Sigmoid colon (tissue), 7 donors: Measurements from ENCODE around the gene PPID. TPM values are rescaled to one million over a fixed set of nuclear protein-coding genes. Genes with fewer than 3 reads are reported as not detected.
"Not testable (repeated sequence)": the region's sequence is repeated elsewhere in the genome, so short reads cannot be mapped to it uniquely, and the experiment has no call there.

Experiments used
- DNase-seq: peaks from one replicate; pipeline ENCODE4 v3.0.0-alpha.2; 2019
- H3K27ac ChIP-seq, 4 donors: fragments of 200-600 bp; sonication (generic); one replicate each; pipeline ENCODE4 v1.5.1; 2016 to 2019; ENCODE audit warnings: mild to moderate bottlenecking in 1 of 4
- H3K27me3 ChIP-seq, 3 donors: fragments of 200-600 bp; sonication (generic); one replicate each; pipeline ENCODE4 v1.5.1; 2019; ENCODE audit warnings: mild to moderate bottlenecking in 1 of 3
- H3K36me3 ChIP-seq, 4 donors: fragments of 200-600 bp; sonication (generic); one replicate each; pipeline ENCODE4 v1.5.1; 2016 to 2019
- H3K4me1 ChIP-seq, 4 donors: fragments of 200-600 bp; sonication (generic); one replicate each; pipeline ENCODE4 v1.5.1; 2017 to 2019
- H3K4me3 ChIP-seq, 4 donors: fragments of 200-600 bp; sonication (generic); one replicate each; pipeline ENCODE4 v1.5.1; 2017 to 2019; ENCODE audit warnings: mild to moderate bottlenecking in 2 of 4, moderate library complexity in 1 of 4
- H3K9me3 ChIP-seq, 4 donors: fragments of 200-600 bp in 3 of 4; sonication (generic) in 3 of 4; one replicate each; pipeline versions ENCODE4 v1.5.1 to v1.6.1; 2013 to 2019
- EP300 ChIP-seq, 4 donors: sonication (generic); formaldehyde crosslinking; IDR thresholded peaks; one replicate each; pipeline ENCODE4 v1.6.1; 2017; ENCODE audit warnings: antibody characterized with exemption in 4 of 4
- POLR2A ChIP-seq, 2 donors: fragments of 450-650 bp; IDR thresholded peaks; one replicate each; pipeline ENCODE4 v1.6.1; 2016; ENCODE audit warnings: antibody characterized with exemption in 2 of 2, mild to moderate bottlenecking in 2 of 2, moderate library complexity in 2 of 2
- POLR2AphosphoS5 ChIP-seq, 4 donors: sonication (generic); formaldehyde crosslinking; IDR thresholded peaks; one replicate each; pipeline ENCODE4 v1.6.1; 2017; ENCODE audit warnings: antibody characterized with exemption in 4 of 4
- WGBS, 2 donors: extraction: QIAGEN DNeasy Blood & Tissue Kit; methylation state at CpG; one replicate each; pipeline ENCODE4 v1.1.7; 2013; 5-methylcytosine and 5-hydroxymethylcytosine counted together
- intact Hi-C: fragments of 100-400 bp; cut with DNase I; formaldehyde crosslinking; loops from one replicate; pipeline ENCODE4 v1.15.1; 2023
- polyA plus RNA-seq, 3 donors: library from polyadenylated mRNA; stranded (reverse); fragments of 200-250 nt; gene quantifications; one replicate each; pipeline ENCODE4 v1.2.3, GENCODE V29; 2013
- total RNA-seq, 4 donors: library from RNA; depleted of rRNA; stranded (reverse); fragments of >200 nt; gene quantifications; one replicate each; pipeline ENCODE4 v1.1.0, GENCODE V29; 2016
- TF ChIP-seq, protein P1 (sequence below), 4 experiments: fragments of 450-650 bp in 3 of 4; fragments of 200-600 bp in 1 of 4; IDR thresholded peaks; one replicate each; pipeline ENCODE4 v1.5.1; 2016 to 2019; ENCODE audit warnings: antibody characterized with exemption in 4 of 4, mild to moderate bottlenecking in 3 of 4, moderate library complexity in 2 of 4
- donor health status: healthy with polysubstance abuse.
- donor health status: Bipolar disorder and iron deficiency.
- donor health status: healthy.

Gene PPID
- total and polyA plus RNA-seq, 7 donors: 17.4 to 54.8 (median 26.6) TPM

DNA sequence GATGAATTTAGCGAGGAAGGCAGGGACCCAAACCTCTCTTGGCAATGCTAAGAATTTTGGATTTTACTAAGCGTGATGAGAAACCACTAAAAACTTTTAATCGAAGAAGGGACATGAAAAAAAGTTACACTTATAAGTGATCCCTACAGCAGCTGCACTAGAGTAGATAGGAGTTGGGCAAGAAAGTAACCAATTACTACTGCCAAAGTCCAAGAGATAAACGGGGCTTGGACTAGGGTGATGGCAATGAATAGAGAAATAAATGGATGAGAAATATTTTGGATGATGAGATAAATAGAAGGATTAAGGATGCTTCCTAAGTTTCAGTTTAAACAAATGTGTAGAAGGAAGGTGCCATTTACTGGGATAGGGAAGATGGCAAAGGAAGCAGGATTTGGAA, 39.4 kb upstream of the PPID start:
- Histone ChIP-seq H3K27ac (no peak overlapping the region), H3K36me3 (no peaks in the 10 kb centered on the region), H3K9me3 (no peaks in the 10 kb centered on the region), H3K4me3 (no peak overlapping the region), H3K27me3 (no peaks in the 10 kb centered on the region), H3K4me1 (peaks cover 0 to 10% (median 0%) of the 10 kb centered on the region in 4 donors)
- intact Hi-C loops: no loop called here
- WGBS, 2 donors: 70 to 84% methylated on average over 4 of the region's 4 CpGs
- no peak for DNase-seq
- TF ChIP-seq EP300 (IDR thresholded peaks at IDR 0.05): no peak
- no peak for TF ChIP-seq POLR2A (IDR thresholded peaks at IDR 0.05)
- TF ChIP-seq, protein P1, sequence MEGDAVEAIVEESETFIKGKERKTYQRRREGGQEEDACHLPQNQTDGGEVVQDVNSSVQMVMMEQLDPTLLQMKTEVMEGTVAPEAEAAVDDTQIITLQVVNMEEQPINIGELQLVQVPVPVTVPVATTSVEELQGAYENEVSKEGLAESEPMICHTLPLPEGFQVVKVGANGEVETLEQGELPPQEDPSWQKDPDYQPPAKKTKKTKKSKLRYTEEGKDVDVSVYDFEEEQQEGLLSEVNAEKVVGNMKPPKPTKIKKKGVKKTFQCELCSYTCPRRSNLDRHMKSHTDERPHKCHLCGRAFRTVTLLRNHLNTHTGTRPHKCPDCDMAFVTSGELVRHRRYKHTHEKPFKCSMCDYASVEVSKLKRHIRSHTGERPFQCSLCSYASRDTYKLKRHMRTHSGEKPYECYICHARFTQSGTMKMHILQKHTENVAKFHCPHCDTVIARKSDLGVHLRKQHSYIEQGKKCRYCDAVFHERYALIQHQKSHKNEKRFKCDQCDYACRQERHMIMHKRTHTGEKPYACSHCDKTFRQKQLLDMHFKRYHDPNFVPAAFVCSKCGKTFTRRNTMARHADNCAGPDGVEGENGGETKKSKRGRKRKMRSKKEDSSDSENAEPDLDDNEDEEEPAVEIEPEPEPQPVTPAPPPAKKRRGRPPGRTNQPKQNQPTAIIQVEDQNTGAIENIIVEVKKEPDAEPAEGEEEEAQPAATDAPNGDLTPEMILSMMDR (IDR thresholded peaks at IDR 0.05): no peak
- no peak for TF ChIP-seq POLR2AphosphoS5 (IDR thresholded peaks at IDR 0.05)

GRCh38 chr4:158760866-158761265, 37.7 kb upstream of the PPID start:
- TF ChIP-seq EP300 (IDR thresholded peaks at IDR 0.05) (no peak), POLR2A (IDR thresholded peaks at IDR 0.05) (no peak), POLR2AphosphoS5 (IDR thresholded peaks at IDR 0.05) (no peak)
- TF ChIP-seq, protein P1 (IDR thresholded peaks at IDR 0.05): no peak
- intact Hi-C loops: no loop called here
- Histone ChIP-seq H3K27me3 (no peaks in the 10 kb centered on the region), H3K9me3 (no peaks in the 10 kb centered on the region), H3K36me3 (no peaks in the 10 kb centered on the region), H3K4me1 (no peaks in the 10 kb centered on the region), H3K4me3 (no peak overlapping the region), H3K27ac (no peak overlapping the region)
- DNase-seq: no peak
- 89 to 90% methylated on average over 4 of the region's 4 CpGs for WGBS, 2 donors

DNA sequence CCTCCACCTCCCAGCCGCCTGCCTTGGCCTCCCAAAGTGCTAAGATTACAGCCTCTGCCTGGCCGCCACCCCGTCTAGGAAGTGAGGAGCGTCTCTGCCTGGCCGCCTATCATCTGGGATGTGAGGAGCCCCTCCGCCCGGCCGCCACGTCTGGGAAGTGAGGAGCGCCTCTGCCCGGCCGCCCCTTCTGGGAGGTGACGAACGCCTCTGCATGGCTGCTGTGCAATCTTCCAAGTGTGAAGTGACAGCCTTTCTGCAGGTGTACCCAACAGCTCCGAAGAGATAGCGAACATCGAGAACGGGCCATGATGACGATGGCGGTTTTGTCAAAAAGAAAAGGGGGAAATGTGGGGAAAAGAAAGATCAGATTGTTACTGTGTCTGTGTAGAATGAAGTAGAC, 36.3 kb upstream of the PPID start:
- H3K4me3 ChIP-seq, intact Hi-C loops, H3K27me3 ChIP-seq, DNase-seq, H3K4me1 ChIP-seq, H3K36me3 ChIP-seq, H3K9me3 ChIP-seq, H3K27ac ChIP-seq: not testable (repeated sequence)
- WGBS, 2 donors: 97 to 98% methylated on average over 19 of the region's 20 CpGs

- intact Hi-C loops: no loop called here
- WGBS, 2 donors: 96 to 98% methylated on average over 4 of the region's 4 CpGs
Measured at GRCh38 chr4:158758703-158759102, 35.5 kb upstream of the PPID start.

GRCh38 chr4:158758142-158758541, 34.9 kb upstream of the PPID start:
- Histone ChIP-seq H3K27ac (no peak overlapping the region), H3K4me1 (peaks cover 0 to 9% (median 0%) of the 10 kb centered on the region in 4 donors), H3K9me3 (no peaks in the 10 kb centered on the region), H3K27me3 (no peaks in the 10 kb centered on the region), H3K36me3 (no peaks in the 10 kb centered on the region), H3K4me3 (no peak overlapping the region)
- TF ChIP-seq POLR2A (IDR thresholded peaks at IDR 0.05) (no peak), EP300 (IDR thresholded peaks at IDR 0.05) (no peak), POLR2AphosphoS5 (IDR thresholded peaks at IDR 0.05) (no peak)
- TF ChIP-seq, protein P1 (IDR thresholded peaks at IDR 0.05): no peak
- 82 to 84% methylated on average over 4 of the region's 4 CpGs for WGBS, 2 donors
- no peak for DNase-seq
- intact Hi-C loops: no loop called here

More at GRCh38 chr4:158758703-158759102, 35.5 kb upstream of the PPID start:
- H3K4me1 ChIP-seq: peaks cover 0 to 9% (median 0%) of the 10 kb centered on the region in 4 donors
- H3K4me3 ChIP-seq: no peak overlapping the region
- H3K9me3 ChIP-seq: no peaks in the 10 kb centered on the region
- no peaks in the 10 kb centered on the region for H3K36me3 ChIP-seq
- H3K27me3 ChIP-seq: no peaks in the 10 kb centered on the region
- TF ChIP-seq, protein P1 (IDR thresholded peaks at IDR 0.05): no peak
- TF ChIP-seq EP300 (IDR thresholded peaks at IDR 0.05) (no peak), POLR2A (IDR thresholded peaks at IDR 0.05) (no peak)
- H3K27ac ChIP-seq: no peak overlapping the region
- no peak for DNase-seq
